ENCODE results near the gene RAPGEF5.
A peak's percentile ranks its signal among the peaks of the same experiment; 100 is the strongest.

The RAPGEF5 gene

DNA sequence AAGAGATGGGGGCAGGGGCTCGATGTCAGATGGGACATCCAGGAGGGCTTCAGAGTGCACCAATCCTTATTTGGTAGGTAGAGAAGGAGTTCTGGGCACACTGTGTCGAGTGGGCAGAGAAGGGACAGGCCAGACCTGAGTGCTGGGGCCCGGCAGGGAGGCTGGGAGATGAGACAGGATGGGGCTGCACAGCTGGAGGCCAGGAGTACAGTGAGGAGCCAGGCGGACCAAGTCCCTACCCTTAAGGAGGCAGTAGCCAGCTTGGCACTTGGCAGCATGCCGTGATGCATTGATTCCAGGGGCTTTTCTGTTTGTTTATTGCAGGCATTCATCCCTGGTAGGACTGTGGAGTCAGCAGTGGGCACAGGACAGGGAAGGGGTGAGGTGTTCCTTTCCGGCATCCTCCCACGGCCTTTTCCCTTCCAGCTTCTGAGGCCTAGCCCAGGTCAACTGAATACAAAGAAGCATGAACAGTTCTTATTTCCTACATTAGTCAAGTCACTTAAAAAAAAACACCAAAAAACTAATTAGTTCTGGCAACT is 242.4 kb downstream of the RAPGEF5 start:
- H3K27me3 ChIP-seq (ENCODE audit: control insufficient read depth, insufficient read depth, low read length): no peaks in the 10 kb centered on the region
- H3K36me3 ChIP-seq (ENCODE audit: control insufficient read depth, insufficient read depth, low read length): no peaks in the 10 kb centered on the region
- no peaks in the 10 kb centered on the region for H3K9me3 ChIP-seq (ENCODE audit: control insufficient read depth, insufficient read depth, low read length)
- H3K27ac ChIP-seq (ENCODE audit: low read length): no peak overlapping the region
- no peak overlapping the region for H3K4me3 ChIP-seq (ENCODE audit: low read length)
- no peaks in the 10 kb centered on the region for H3K4me1 ChIP-seq (ENCODE audit: control insufficient read depth, insufficient read depth, low read length)
- DNase-seq (ENCODE audit: low read depth, low spot score): no peak
- no CpG with 5 or more reads among the region's 7 CpGs for WGBS (ENCODE audit: insufficient coverage, insufficient read length)

DNA sequence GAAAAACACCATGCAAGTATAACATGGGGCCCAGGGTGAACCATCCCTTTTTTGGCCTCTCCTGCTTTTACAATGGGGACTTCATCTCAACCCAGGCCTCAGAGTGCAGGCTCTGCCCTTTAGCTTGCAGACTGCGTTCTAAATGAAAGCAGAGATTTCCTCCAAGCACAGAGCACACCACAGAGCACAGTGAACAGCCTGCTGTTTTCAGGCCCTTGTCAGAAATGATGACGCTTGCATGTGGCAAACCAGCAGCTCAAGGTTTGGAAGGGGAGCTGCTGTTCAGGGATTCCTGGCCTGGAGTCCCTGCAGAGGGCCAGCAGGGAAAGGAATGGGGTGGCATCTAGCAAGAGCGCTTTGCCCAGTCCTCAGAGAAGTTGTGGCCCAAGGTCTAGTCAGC is 243.9 kb downstream of the RAPGEF5 start:
- no CpG with 5 or more reads among the region's 3 CpGs for WGBS (ENCODE audit: insufficient coverage, insufficient read length)
- no peak for DNase-seq (ENCODE audit: low read depth, low spot score)

DNA sequence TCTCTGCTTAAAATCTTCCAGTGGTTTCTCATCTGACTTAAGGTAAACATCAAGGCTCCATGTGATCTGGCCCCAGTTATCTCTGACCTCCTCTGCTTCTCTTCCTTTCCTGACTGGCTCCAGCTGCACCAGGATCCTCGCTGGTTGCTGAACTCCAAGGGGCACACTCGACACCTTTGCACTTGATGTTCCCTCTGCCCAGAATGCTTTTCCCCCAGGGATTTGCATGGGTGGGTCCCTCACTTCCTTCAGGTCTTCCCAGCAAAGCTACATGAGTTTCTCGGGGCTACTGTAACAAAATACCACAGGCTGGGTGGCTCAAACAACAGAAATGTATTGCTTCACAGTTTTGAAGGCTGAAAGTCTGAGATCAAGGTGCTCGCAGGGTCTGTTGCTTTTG is 245.3 kb downstream of the RAPGEF5 start:
- H3K9me3 ChIP-seq (ENCODE audit: control insufficient read depth, insufficient read depth, low read length): no peaks in the 10 kb centered on the region
- no peak overlapping the region for H3K4me3 ChIP-seq (ENCODE audit: low read length)
- WGBS (ENCODE audit: insufficient coverage, insufficient read length): no CpG with 5 or more reads among the region's 4 CpGs
- H3K27ac ChIP-seq (ENCODE audit: low read length): no peak overlapping the region
- H3K27me3 ChIP-seq (ENCODE audit: control insufficient read depth, insufficient read depth, low read length): no peaks in the 10 kb centered on the region
- no peak for DNase-seq (ENCODE audit: low read depth, low spot score)
- no peaks in the 10 kb centered on the region for H3K36me3 ChIP-seq (ENCODE audit: control insufficient read depth, insufficient read depth, low read length)
- no peaks in the 10 kb centered on the region for H3K4me1 ChIP-seq (ENCODE audit: control insufficient read depth, insufficient read depth, low read length)

More for the DNA sequence above, 243.9 kb downstream of the RAPGEF5 start:
- no peak overlapping the region for H3K4me3 ChIP-seq (ENCODE audit: low read length)
- no peaks in the 10 kb centered on the region for H3K27me3 ChIP-seq (ENCODE audit: control insufficient read depth, insufficient read depth, low read length)
- no peaks in the 10 kb centered on the region for H3K9me3 ChIP-seq (ENCODE audit: control insufficient read depth, insufficient read depth, low read length)
- no peak overlapping the region for H3K27ac ChIP-seq (ENCODE audit: low read length)
- no peaks in the 10 kb centered on the region for H3K36me3 ChIP-seq (ENCODE audit: control insufficient read depth, insufficient read depth, low read length)
- no peaks in the 10 kb centered on the region for H3K4me1 ChIP-seq (ENCODE audit: control insufficient read depth, insufficient read depth, low read length)

DNA sequence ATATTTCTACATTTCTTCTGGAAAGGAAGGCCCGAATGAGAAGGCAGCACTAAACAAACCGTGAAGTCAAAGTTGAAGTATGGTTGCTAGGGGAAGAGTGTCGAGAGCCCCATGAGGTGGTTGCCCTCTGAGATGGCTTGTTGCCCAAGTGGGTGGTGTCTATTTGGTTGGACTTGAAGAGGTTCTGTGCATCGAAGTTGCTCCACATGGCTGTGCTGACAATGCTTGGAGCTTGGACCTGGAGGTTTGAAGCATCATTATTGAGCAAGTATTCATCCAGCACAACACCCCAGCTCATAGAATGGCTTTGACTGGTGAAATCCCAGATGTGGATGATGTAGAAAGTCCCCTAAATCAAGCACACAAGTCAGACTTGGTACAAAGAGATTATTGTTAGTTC is 246.1 kb downstream of the RAPGEF5 start:
- H3K27ac ChIP-seq (ENCODE audit: low read length): no peak overlapping the region
- H3K9me3 ChIP-seq (ENCODE audit: control insufficient read depth, insufficient read depth, low read length): no peaks in the 10 kb centered on the region
- H3K4me3 ChIP-seq (ENCODE audit: low read length): no peak overlapping the region
- no peak for DNase-seq (ENCODE audit: low read depth, low spot score)
- H3K36me3 ChIP-seq (ENCODE audit: control insufficient read depth, insufficient read depth, low read length): no peaks in the 10 kb centered on the region
- no peaks in the 10 kb centered on the region for H3K27me3 ChIP-seq (ENCODE audit: control insufficient read depth, insufficient read depth, low read length)
- no peaks in the 10 kb centered on the region for H3K4me1 ChIP-seq (ENCODE audit: control insufficient read depth, insufficient read depth, low read length)
- WGBS (ENCODE audit: insufficient coverage, insufficient read length): no CpG with 5 or more reads among the region's 4 CpGs

DNA sequence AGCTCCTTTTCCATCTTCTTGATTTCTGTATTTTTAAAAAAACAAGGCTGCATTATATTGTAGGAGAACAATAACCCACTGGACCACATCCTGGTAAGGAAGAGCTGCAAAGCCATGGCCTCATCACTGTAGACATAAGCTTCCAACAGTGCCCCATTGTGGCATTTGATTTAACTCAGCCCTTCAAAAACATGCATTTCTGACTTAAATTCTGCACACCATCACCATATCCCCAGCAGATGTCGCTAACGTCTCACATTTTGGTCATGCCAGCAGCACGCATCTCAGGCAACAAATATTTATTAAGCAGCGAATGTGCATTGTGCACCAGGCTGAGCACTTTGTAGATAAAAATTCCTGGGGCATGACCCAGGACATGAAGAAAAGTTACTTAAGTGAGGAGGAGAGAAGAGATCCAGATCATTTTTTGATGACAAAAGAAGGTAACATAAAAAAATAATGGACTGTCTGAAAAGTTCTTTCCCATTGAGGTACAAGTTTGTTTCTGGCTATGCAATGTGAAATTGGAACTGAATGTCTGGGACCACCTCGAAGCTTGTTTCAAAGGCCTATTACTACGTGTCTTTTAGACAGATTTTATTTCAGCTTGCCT is 246.6 kb downstream of the RAPGEF5 start:
- WGBS (ENCODE audit: insufficient coverage, insufficient read length): no CpG with 5 or more reads among the region's 6 CpGs
- DNase-seq (ENCODE audit: low read depth, low spot score): peak; percentile 58
- no peak overlapping the region for H3K27ac ChIP-seq (ENCODE audit: low read length)
- no peaks in the 10 kb centered on the region for H3K27me3 ChIP-seq (ENCODE audit: control insufficient read depth, insufficient read depth, low read length)
- H3K4me3 ChIP-seq (ENCODE audit: low read length): no peak overlapping the region
- H3K36me3 ChIP-seq (ENCODE audit: control insufficient read depth, insufficient read depth, low read length): no peaks in the 10 kb centered on the region
- H3K4me1 ChIP-seq (ENCODE audit: control insufficient read depth, insufficient read depth, low read length): no peaks in the 10 kb centered on the region
- H3K9me3 ChIP-seq (ENCODE audit: control insufficient read depth, insufficient read depth, low read length): no peaks in the 10 kb centered on the region

DNA sequence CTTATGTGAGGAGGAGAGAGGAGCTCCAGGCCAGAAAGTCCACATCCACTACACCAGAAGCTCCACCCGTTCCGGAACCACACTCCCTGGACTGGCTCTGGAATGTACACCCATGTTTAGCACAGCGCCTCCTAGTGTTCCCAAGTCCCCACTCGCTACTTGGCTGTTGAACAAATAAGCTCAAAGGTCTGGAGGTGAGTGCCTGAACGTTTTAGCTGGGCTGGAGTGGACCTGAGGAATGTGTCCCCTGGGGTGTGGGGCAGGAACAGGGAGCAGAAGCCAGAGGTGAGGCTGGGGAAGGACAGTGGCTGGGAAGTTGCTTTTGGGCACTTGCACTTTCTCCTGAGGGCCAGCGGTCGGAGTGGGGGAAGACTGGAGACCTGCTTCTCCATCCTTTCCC is 247.2 kb downstream of the RAPGEF5 start:
- H3K4me1 ChIP-seq (ENCODE audit: control insufficient read depth, insufficient read depth, low read length): no peaks in the 10 kb centered on the region
- WGBS (ENCODE audit: insufficient coverage, insufficient read length): no CpG with 5 or more reads among the region's 7 CpGs
- no peak overlapping the region for H3K27ac ChIP-seq (ENCODE audit: low read length)
- H3K27me3 ChIP-seq (ENCODE audit: control insufficient read depth, insufficient read depth, low read length): no peaks in the 10 kb centered on the region
- H3K36me3 ChIP-seq (ENCODE audit: control insufficient read depth, insufficient read depth, low read length): no peaks in the 10 kb centered on the region
- peak; percentile 45 for DNase-seq (ENCODE audit: low read depth, low spot score)
- H3K9me3 ChIP-seq (ENCODE audit: control insufficient read depth, insufficient read depth, low read length): no peaks in the 10 kb centered on the region
- no peak overlapping the region for H3K4me3 ChIP-seq (ENCODE audit: low read length)

DNA sequence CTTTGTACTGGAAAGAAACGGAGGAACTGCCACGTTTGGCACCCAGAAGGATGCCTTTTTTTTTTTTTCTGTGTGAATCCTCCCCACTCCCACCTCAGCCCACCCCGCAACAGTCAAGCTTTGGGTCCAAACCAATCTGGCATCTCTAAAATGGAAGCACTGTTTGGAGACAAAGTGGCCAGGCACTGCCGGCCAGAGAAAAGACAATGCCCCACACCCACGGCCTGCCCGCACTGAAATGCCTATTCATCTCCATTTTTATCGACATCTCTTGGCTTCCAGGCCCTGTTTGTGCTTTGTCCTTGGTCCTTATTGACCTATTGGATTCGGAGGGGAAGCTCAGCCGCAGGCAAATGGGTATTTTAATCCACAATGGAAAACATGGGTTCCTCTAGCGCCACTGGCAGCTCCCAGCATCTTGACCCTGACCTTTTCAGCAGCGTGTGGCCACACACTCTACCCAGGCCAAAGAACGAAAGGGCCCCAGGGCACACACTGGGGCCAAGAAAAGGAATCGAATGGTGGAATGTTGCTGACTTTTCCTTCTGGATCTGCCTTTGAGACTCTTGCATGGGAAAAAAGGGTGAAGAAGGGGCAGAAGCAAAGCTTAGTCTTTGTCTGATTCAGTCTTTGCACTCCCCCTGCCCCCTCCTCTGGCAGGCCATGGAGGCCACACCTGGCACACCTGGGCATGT is 248.7 kb downstream of the RAPGEF5 start:
- no CpG with 5 or more reads among the region's 13 CpGs for WGBS (ENCODE audit: insufficient coverage, insufficient read length)
- H3K27me3 ChIP-seq (ENCODE audit: control insufficient read depth, insufficient read depth, low read length): no peaks in the 10 kb centered on the region
- H3K27ac ChIP-seq (ENCODE audit: low read length): no peak overlapping the region
- H3K4me3 ChIP-seq (ENCODE audit: low read length): no peak overlapping the region
- H3K36me3 ChIP-seq (ENCODE audit: control insufficient read depth, insufficient read depth, low read length): no peaks in the 10 kb centered on the region
- no peaks in the 10 kb centered on the region for H3K9me3 ChIP-seq (ENCODE audit: control insufficient read depth, insufficient read depth, low read length)
- no peaks in the 10 kb centered on the region for H3K4me1 ChIP-seq (ENCODE audit: control insufficient read depth, insufficient read depth, low read length)
- DNase-seq (ENCODE audit: low read depth, low spot score): no peak

DNA sequence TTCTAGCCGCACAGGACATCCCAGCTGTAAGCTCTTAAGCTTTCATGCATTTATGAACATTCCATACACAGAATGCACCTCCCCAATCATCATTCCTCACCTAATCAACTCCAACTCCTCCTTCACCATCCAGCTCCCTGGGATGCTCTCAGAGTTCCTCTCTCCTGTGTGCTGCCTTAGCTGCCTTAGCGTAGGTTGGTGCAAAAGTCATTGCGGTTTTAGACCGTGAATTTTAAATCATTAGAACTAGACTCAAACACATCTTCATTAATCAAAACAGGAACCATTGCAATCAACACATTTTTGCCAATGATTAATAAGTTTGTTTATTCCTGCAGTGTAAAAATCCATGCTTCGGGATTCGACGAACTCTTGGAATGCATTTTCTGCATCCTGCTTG is 251.4 kb downstream of the RAPGEF5 start:
- WGBS (ENCODE audit: insufficient coverage, insufficient read length): no CpG with 5 or more reads among the region's 7 CpGs

DNA sequence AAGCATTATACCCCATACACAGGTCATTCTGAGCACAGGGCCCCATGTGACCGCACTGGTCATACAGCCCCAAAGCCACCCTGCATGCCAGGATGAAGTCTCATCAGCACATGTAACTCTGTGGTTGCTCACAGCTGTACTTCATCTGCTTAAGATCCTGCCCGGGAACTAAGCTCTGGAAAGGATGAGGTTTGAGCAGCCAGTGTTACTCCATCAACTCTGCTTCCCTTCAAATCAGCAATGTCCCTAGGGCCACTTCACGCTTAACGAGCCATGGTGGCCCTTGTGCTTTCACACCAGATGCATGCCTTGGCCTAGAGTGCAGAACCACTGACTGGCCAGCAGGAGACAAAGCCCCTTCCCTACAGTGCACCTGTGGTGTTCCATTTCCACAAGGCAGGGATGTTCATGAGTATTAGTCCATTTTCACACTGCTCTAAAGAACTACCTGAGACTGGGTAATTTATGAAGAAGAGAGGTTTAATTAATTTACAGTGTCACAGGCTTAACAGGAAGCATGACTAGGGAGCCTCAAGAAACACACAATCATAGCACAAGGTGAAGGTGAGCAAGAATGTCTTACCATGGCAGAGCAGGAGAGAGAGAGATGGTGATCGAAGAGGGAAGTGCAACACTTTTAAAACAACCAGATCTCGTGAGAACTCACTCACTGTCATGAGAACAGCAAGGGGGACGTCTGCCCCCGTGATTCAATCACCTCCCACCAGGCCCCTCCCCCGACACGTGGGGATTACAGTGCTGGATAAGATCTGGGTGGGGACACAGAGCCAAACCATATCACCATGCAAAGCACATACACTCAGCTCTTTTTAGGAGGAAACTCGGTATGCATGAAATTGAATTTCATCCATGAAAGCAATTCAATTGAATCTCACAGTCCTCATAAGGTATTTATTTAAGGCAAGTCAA is 262.3 kb downstream of the RAPGEF5 start:
- no peak for DNase-seq (ENCODE audit: low read depth, low spot score)
- no peaks in the 10 kb centered on the region for H3K4me1 ChIP-seq (ENCODE audit: control insufficient read depth, insufficient read depth, low read length)
- H3K4me3 ChIP-seq (ENCODE audit: low read length): no peak overlapping the region
- H3K27ac ChIP-seq (ENCODE audit: low read length): no peak overlapping the region
- WGBS (ENCODE audit: insufficient coverage, insufficient read length): no CpG with 5 or more reads among the region's 11 CpGs
- no peaks in the 10 kb centered on the region for H3K27me3 ChIP-seq (ENCODE audit: control insufficient read depth, insufficient read depth, low read length)
- H3K36me3 ChIP-seq (ENCODE audit: control insufficient read depth, insufficient read depth, low read length): no peaks in the 10 kb centered on the region; the same call in 1 of the 2 replicates
- H3K9me3 ChIP-seq (ENCODE audit: control insufficient read depth, insufficient read depth, low read length): no peaks in the 10 kb centered on the region; the same call in 1 of the 2 replicates

More for the DNA sequence above, 251.4 kb downstream of the RAPGEF5 start:
- Histone ChIP-seq H3K9me3 (ENCODE audit: control insufficient read depth, insufficient read depth, low read length) (no peaks in the 10 kb centered on the region), H3K4me3 (ENCODE audit: low read length) (no peak overlapping the region), H3K27me3 (ENCODE audit: control insufficient read depth, insufficient read depth, low read length) (no peaks in the 10 kb centered on the region), H3K4me1 (ENCODE audit: control insufficient read depth, insufficient read depth, low read length) (no peaks in the 10 kb centered on the region), H3K27ac (ENCODE audit: low read length) (no peak overlapping the region), H3K36me3 (ENCODE audit: control insufficient read depth, insufficient read depth, low read length) (no peaks in the 10 kb centered on the region)
- no peak for DNase-seq (ENCODE audit: low read depth, low spot score)

DNA sequence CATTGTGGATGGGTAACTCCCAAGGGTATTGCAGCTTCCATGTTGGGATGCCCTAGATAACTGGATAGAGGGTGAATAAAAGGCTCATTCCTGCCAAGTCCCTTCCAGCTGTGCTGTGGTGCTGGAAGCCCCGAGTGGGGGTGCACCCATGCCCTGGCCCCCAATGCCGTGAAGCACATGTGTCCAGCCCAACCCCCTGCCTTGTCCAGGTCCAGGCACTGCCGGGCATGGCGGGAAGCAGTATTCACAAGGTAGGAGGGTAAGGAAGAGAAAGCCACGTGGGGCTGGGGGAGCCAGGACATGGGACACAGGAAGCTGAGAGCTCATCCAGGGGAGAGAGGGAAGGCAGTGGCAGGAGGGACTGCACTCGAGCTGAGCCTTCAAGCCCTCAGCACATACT is 263.0 kb downstream of the RAPGEF5 start:
- H3K9me3 ChIP-seq (ENCODE audit: control insufficient read depth, insufficient read depth, low read length): no peaks in the 10 kb centered on the region; the same call in 1 of the 2 replicates
- H3K4me3 ChIP-seq (ENCODE audit: low read length): no peak overlapping the region
- no peak for DNase-seq (ENCODE audit: low read depth, low spot score)
- H3K27ac ChIP-seq (ENCODE audit: low read length): no peak overlapping the region
- no peaks in the 10 kb centered on the region for H3K4me1 ChIP-seq (ENCODE audit: control insufficient read depth, insufficient read depth, low read length)
- WGBS (ENCODE audit: insufficient coverage, insufficient read length): no CpG with 5 or more reads among the region's 6 CpGs
- no peaks in the 10 kb centered on the region; the same call in 1 of the 2 replicates for H3K36me3 ChIP-seq (ENCODE audit: control insufficient read depth, insufficient read depth, low read length)
- no peaks in the 10 kb centered on the region for H3K27me3 ChIP-seq (ENCODE audit: control insufficient read depth, insufficient read depth, low read length)
